ENCODE results near the gene C2orf92. TPM values are rescaled to one million over a fixed set of nuclear protein-coding genes. Genes with fewer than 3 reads are reported as not detected.

Gene C2orf92
- polyA plus RNA-seq, 3 donors = 7.9 TPM; not detected in 2

GRCh38 chr2:97688062-97688827 is 18.7 kb downstream of the C2orf92 start:
- H3K36me3 ChIP-seq (replicated peaks in 1 of 2; ENCODE audit: control insufficient read depth in 1 of 2, insufficient read depth in 2 of 2, low read length in 2 of 2) = no peaks in the 10 kb centered on the region
- H3K36me3 Mint-ChIP-seq = no peaks in the 10 kb centered on the region
- no peaks in the 10 kb centered on the region for H4K20me1 ChIP-seq (ENCODE audit: insufficient read depth, low read length)
- no peak overlapping the region for H3K9ac ChIP-seq (ENCODE audit: insufficient read depth, low read length, poor library complexity, severe bottlenecking)
- H3K4me3 ChIP-seq (replicated peaks in 1 of 3; ENCODE audit: low read depth in 2 of 3, low read length in 3 of 3) = no peak overlapping the region
- H2AFZ ChIP-seq (ENCODE audit: insufficient read depth, low read depth, low read length, poor library complexity, severe bottlenecking) = no peak overlapping the region
- peaks cover 0 to 4% (median 0%) of the 10 kb centered on the region in 7 donors for H3K9me3 Mint-ChIP-seq
- H3K79me2 ChIP-seq (ENCODE audit: insufficient read depth, low read length) = no peaks in the 10 kb centered on the region
- H3K27me3 ChIP-seq (ENCODE audit: control insufficient read depth in 2 of 2, insufficient read depth in 2 of 2, low read length in 2 of 2) = no peaks in the 10 kb centered on the region
- no peak for DNase-seq
- H3K9me3 ChIP-seq (replicated peaks in 1 of 2; ENCODE audit: control insufficient read depth in 1 of 2, insufficient read depth in 1 of 2, low read length in 2 of 2) = no peaks in the 10 kb centered on the region
- H3K27ac ChIP-seq (ENCODE audit: low read depth in 1 of 2, low read length in 2 of 2) = no peak overlapping the region
- peaks cover 8% of the 10 kb centered on the region for H3K4me1 Mint-ChIP-seq
- no peak overlapping the region for H3K4me3 Mint-ChIP-seq
- H3K27ac Mint-ChIP-seq = no peak overlapping the region
- H3K4me2 ChIP-seq (replicated peaks; ENCODE audit: extremely low read depth, low read length, poor library complexity, severe bottlenecking) = no peak overlapping the region
- TF ChIP-seq, protein P1, sequence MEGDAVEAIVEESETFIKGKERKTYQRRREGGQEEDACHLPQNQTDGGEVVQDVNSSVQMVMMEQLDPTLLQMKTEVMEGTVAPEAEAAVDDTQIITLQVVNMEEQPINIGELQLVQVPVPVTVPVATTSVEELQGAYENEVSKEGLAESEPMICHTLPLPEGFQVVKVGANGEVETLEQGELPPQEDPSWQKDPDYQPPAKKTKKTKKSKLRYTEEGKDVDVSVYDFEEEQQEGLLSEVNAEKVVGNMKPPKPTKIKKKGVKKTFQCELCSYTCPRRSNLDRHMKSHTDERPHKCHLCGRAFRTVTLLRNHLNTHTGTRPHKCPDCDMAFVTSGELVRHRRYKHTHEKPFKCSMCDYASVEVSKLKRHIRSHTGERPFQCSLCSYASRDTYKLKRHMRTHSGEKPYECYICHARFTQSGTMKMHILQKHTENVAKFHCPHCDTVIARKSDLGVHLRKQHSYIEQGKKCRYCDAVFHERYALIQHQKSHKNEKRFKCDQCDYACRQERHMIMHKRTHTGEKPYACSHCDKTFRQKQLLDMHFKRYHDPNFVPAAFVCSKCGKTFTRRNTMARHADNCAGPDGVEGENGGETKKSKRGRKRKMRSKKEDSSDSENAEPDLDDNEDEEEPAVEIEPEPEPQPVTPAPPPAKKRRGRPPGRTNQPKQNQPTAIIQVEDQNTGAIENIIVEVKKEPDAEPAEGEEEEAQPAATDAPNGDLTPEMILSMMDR (IDR thresholded peaks at IDR 0.05) = no peak
- intact Hi-C loops (cut with micrococcal nuclease) = no loop called here
- peaks cover 0 to 4% of the 10 kb centered on the region in 2 donors for H3K4me1 ChIP-seq (ENCODE audit: control insufficient read depth in 1 of 2, insufficient read depth in 2 of 2, low read length in 2 of 2)
- 93% methylated on average over 5 of the region's 11 CpGs for WGBS (ENCODE audit: insufficient coverage)
- peaks cover 3 to 7% (median 5%) of the 10 kb centered on the region in 3 donors for H3K27me3 Mint-ChIP-seq (ENCODE audit: low read depth in 3 of 3)

- DNase-seq = no peak
- Mint-ChIP-seq H3K4me1 (peaks cover 8% of the 10 kb centered on the region), H3K27ac (no peak overlapping the region), H3K4me3 (no peak overlapping the region), H3K36me3 (no peaks in the 10 kb centered on the region), H3K27me3 (ENCODE audit: low read depth in 3 of 3) (peaks cover 3 to 5% (median 4%) of the 10 kb centered on the region in 3 donors), H3K9me3 (peaks cover 0 to 3% (median 0%) of the 10 kb centered on the region in 7 donors)
- no peak overlapping the region for H2AFZ ChIP-seq (ENCODE audit: insufficient read depth, low read depth, low read length, poor library complexity, severe bottlenecking)
- no peak overlapping the region for H3K4me2 ChIP-seq (replicated peaks; ENCODE audit: extremely low read depth, low read length, poor library complexity, severe bottlenecking)
- H3K9ac ChIP-seq (ENCODE audit: insufficient read depth, low read length, poor library complexity, severe bottlenecking) = no peak overlapping the region
- no peak overlapping the region for H3K4me3 ChIP-seq (replicated peaks in 1 of 3; ENCODE audit: low read depth in 2 of 3, low read length in 3 of 3)
- H3K27me3 ChIP-seq (ENCODE audit: control insufficient read depth in 2 of 2, insufficient read depth in 2 of 2, low read length in 2 of 2) = no peaks in the 10 kb centered on the region
- TF ChIP-seq, protein P1 (IDR thresholded peaks at IDR 0.05) = no peak
- intact Hi-C loops (cut with micrococcal nuclease) = no loop called here
- H3K79me2 ChIP-seq (ENCODE audit: insufficient read depth, low read length) = no peaks in the 10 kb centered on the region
- no peak overlapping the region for H3K27ac ChIP-seq (ENCODE audit: low read depth in 1 of 2, low read length in 2 of 2)
- WGBS (ENCODE audit: insufficient coverage) = 92% methylated on average over 3 of the region's 6 CpGs
- H3K9me3 ChIP-seq (replicated peaks in 1 of 2; ENCODE audit: control insufficient read depth in 1 of 2, insufficient read depth in 1 of 2, low read length in 2 of 2) = no peaks in the 10 kb centered on the region
- H3K36me3 ChIP-seq (replicated peaks in 1 of 2; ENCODE audit: control insufficient read depth in 1 of 2, insufficient read depth in 2 of 2, low read length in 2 of 2) = no peaks in the 10 kb centered on the region
- H3K4me1 ChIP-seq (ENCODE audit: control insufficient read depth in 1 of 2, insufficient read depth in 2 of 2, low read length in 2 of 2) = peaks cover 0 to 4% of the 10 kb centered on the region in 2 donors
- H4K20me1 ChIP-seq (ENCODE audit: insufficient read depth, low read length) = no peaks in the 10 kb centered on the region
These were observed 21.7 kb downstream of the C2orf92 start for GRCh38 chr2:97691166-97691565.
